ENCODE data around the gene PTTG1. TPM values are rescaled to one million over a fixed set of nuclear protein-coding genes. Genes with fewer than 3 reads are reported as not detected.

PTTG1 gene
- total RNA-seq, 1 experiment from 2014 or later: 239 TPM

DNA sequence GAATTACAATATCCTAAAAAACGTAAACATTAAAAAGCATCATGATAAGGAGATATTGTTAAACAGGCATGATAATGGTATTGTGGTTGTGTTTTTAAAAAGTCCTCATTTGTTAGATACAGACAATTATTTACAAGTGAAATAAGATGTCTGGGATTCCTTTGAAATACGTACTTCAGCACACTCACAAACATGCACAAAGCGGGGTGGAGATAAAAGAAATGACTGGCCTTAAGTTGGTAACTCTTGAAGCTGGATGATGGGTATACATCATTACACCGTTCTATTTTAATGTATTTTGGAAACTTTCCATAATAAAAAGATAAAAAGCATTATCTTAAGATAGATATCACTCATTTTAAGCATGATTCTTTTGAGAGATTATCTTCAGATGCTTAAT, 22.8 kb upstream of the PTTG1 start (continued):
- TF ChIP-seq, protein P1, sequence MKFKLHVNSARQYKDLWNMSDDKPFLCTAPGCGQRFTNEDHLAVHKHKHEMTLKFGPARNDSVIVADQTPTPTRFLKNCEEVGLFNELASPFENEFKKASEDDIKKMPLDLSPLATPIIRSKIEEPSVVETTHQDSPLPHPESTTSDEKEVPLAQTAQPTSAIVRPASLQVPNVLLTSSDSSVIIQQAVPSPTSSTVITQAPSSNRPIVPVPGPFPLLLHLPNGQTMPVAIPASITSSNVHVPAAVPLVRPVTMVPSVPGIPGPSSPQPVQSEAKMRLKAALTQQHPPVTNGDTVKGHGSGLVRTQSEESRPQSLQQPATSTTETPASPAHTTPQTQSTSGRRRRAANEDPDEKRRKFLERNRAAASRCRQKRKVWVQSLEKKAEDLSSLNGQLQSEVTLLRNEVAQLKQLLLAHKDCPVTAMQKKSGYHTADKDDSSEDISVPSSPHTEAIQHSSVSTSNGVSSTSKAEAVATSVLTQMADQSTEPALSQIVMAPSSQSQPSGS (CRISPR knock-in tag; IDR thresholded peaks at IDR 0.05; ENCODE audit: borderline replicate concordance, low read depth): no peak
- TF ChIP-seq ZNF671 (CRISPR knock-in tag; IDR thresholded peaks at IDR 0.05) (no peak), ESRRA (CRISPR knock-in tag; IDR thresholded peaks at IDR 0.05; ENCODE audit: borderline replicate concordance) (no peak), CREM (CRISPR knock-in tag; IDR thresholded peaks at IDR 0.05) (no peak), ZNF423 (CRISPR knock-in tag; IDR thresholded peaks at IDR 0.05) (no peak), MYBL2 (CRISPR knock-in tag; IDR thresholded peaks at IDR 0.05) (no peak), ZNF416 (CRISPR knock-in tag; IDR thresholded peaks at IDR 0.05) (no peak)
- TF ChIP-seq, protein P2, sequence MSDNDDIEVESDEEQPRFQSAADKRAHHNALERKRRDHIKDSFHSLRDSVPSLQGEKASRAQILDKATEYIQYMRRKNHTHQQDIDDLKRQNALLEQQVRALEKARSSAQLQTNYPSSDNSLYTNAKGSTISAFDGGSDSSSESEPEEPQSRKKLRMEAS (CRISPR knock-in tag; IDR thresholded peaks at IDR 0.05): no peak

DNA sequence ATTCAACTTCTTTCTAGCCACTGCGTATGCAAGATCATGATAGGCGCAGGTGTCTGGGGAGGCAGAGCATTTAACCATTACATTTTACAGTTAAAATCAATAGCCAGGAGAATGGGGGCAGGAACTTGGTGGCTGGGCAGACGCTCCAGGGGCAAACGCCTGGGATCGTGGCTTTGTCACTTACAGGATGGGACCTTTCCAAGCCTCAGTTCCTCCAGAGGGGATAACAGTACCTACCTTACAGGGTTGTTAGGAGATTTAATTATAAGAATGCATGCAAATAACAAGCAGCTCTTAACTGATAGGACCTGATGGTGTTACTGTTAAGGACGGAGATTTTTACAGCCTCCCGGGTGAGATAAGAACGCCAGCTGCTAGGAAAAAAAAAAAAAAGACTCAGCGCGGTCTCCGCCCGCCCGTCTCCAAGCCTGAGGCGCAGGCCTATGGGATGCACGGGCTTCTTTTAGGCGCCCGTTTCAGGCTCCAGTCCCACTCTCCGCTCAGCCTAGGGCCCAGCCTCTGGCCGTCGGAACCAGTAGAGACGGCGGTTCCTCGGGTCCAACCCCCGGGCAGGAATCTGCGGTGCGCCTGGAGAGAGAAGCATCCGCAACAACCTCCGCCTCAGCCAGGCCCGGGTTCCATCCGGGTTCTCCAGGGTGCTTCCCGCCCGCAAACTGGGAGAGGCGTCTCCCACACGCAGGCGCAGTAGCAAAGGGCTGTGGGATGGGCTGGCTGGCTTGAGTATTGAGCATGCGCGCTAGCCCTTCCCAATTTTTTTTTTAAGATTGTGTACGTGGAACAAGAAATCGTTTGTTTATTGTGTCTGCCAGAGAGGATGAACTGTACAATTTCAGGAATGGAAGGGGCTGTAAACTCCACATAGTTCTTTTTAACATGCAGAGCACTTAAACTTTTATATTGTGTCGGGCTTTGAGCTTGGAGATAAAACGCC, 22.0 kb upstream of the PTTG1 start, which contains the start of gene FAM200C:
Gene FAM200C, minus strand, starts transcription at position 653 of the 952 bp plus-strand sequence. CDS start 4,564 bp downstream, outside the sequence.
- H3K4me3 Mint-ChIP-seq: peak within 1 kb of the TSS; percentile 88
- H3K27ac Mint-ChIP-seq: peak within 1 kb of the TSS; percentile 59
- no peaks in the 10 kb centered on the region; the same call in 1 of the 2 replicates for H3K27me3 Mint-ChIP-seq (ENCODE audit: low read depth)
- CTCF ChIA-PET: interaction anchor here (0.5 to 3.0 kb wide), 6 partner anchors 9 to 378 kb away, joined by 3 to 12 read pairs (median 4); partner anchors contain the start of gene SLU7
- H3K4me1 Mint-ChIP-seq: peaks cover 13% of the 10 kb centered on the region
- H3K36me3 Mint-ChIP-seq: peaks cover 18% of the 10 kb centered on the region
- H3K9me3 Mint-ChIP-seq: no peaks in the 10 kb centered on the region
- POLR2A ChIA-PET: interaction anchor here (0.6 to 1.6 kb wide), 6 partner anchors 19 to 875 kb away, joined by 3 to 4 read pairs (median 3); partner anchors contain the start of gene PTTG1
- DNase-seq (ENCODE audit: low spot score) (peak; percentile 90), ATAC-seq (peak; percentile 96)
- TF ChIP-seq, protein P3, sequence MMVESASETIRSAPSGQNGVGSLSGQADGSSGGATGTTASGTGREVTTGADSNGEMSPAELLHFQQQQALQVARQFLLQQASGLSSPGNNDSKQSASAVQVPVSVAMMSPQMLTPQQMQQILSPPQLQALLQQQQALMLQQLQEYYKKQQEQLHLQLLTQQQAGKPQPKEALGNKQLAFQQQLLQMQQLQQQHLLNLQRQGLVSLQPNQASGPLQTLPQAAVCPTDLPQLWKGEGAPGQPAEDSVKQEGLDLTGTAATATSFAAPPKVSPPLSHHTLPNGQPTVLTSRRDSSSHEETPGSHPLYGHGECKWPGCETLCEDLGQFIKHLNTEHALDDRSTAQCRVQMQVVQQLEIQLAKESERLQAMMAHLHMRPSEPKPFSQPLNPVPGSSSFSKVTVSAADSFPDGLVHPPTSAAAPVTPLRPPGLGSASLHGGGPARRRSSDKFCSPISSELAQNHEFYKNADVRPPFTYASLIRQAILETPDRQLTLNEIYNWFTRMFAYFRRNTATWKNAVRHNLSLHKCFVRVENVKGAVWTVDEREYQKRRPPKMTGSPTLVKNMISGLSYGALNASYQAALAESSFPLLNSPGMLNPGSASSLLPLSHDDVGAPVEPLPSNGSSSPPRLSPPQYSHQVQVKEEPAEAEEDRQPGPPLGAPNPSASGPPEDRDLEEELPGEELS (CRISPR knock-in tag; IDR thresholded peaks at IDR 0.05): peak; percentile 29; the same call in 1 of the 2 replicates
- TF ChIP-seq ELF4 (CRISPR knock-in tag; IDR thresholded peaks at IDR 0.05; ENCODE audit: low read depth): 0 out of 2 replicates have a peak, but pooled peaks have one; percentile 37
- TF ChIP-seq, protein P2 (CRISPR knock-in tag; IDR thresholded peaks at IDR 0.05): peak; percentile 48
- peak; percentile 78; the same call in 1 of the 2 replicates for TF ChIP-seq FOXP1 (CRISPR knock-in tag; IDR thresholded peaks at IDR 0.05; ENCODE audit: borderline replicate concordance)
- no peak for TF ChIP-seq NFYB (CRISPR knock-in tag; conservative IDR thresholded peaks at IDR 0.05; ENCODE audit: low read depth)
- TF ChIP-seq KAT7 (CRISPR knock-in tag; IDR thresholded peaks at IDR 0.05; ENCODE audit: borderline replicate concordance): 0 out of 2 replicates have a peak, but pooled peaks have one; percentile 38
- 0 out of 2 replicates have a peak, but pooled peaks have one; percentile 34 for TF ChIP-seq FOXK1 (CRISPR knock-in tag; IDR thresholded peaks at IDR 0.05)
- TF ChIP-seq, protein P4, sequence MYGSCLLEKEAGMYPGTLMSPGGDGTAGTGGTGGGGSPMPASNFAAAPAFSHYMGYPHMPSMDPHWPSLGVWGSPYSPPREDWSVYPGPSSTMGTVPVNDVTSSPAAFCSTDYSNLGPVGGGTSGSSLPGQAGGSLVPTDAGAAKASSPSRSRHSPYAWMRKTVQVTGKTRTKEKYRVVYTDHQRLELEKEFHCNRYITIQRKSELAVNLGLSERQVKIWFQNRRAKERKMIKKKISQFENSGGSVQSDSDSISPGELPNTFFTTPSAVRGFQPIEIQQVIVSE (CRISPR knock-in tag; IDR thresholded peaks at IDR 0.05; ENCODE audit: borderline replicate concordance): no peak
- TF ChIP-seq, protein P5, sequence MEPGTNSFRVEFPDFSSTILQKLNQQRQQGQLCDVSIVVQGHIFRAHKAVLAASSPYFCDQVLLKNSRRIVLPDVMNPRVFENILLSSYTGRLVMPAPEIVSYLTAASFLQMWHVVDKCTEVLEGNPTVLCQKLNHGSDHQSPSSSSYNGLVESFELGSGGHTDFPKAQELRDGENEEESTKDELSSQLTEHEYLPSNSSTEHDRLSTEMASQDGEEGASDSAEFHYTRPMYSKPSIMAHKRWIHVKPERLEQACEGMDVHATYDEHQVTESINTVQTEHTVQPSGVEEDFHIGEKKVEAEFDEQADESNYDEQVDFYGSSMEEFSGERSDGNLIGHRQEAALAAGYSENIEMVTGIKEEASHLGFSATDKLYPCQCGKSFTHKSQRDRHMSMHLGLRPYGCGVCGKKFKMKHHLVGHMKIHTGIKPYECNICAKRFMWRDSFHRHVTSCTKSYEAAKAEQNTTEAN (CRISPR knock-in tag; IDR thresholded peaks at IDR 0.05): peak; percentile 54; the same call in 1 of the 2 replicates
- peak; percentile 56 for TF ChIP-seq CREM (CRISPR knock-in tag; IDR thresholded peaks at IDR 0.05)
- TF ChIP-seq TEAD1 (CRISPR knock-in tag; IDR thresholded peaks at IDR 0.05): peak; percentile 42; the same call in 1 of the 2 replicates
- no peak for TF ChIP-seq HMGA2 (CRISPR knock-in tag; IDR thresholded peaks at IDR 0.05)
- 0 out of 2 replicates have a peak, but pooled peaks have one; percentile 54 for TF ChIP-seq NFE2L1 (CRISPR knock-in tag; IDR thresholded peaks at IDR 0.05)
- TF ChIP-seq GABPB1 (CRISPR knock-in tag; IDR thresholded peaks at IDR 0.05): peak; percentile 30; the same call in 1 of the 2 replicates
- no peak; the same call in 1 of the 2 replicates for TF ChIP-seq MYBL2 (CRISPR knock-in tag; IDR thresholded peaks at IDR 0.05)
- TF ChIP-seq, protein P6, sequence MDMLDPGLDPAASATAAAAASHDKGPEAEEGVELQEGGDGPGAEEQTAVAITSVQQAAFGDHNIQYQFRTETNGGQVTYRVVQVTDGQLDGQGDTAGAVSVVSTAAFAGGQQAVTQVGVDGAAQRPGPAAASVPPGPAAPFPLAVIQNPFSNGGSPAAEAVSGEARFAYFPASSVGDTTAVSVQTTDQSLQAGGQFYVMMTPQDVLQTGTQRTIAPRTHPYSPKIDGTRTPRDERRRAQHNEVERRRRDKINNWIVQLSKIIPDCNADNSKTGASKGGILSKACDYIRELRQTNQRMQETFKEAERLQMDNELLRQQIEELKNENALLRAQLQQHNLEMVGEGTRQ (CRISPR knock-in tag; IDR thresholded peaks at IDR 0.05): no peak
- TF ChIP-seq ZNF232 (CRISPR knock-in tag; IDR thresholded peaks at IDR 0.05): peak; percentile 29; the same call in 1 of the 2 replicates
- no peak for TF ChIP-seq SOX15 (CRISPR knock-in tag; IDR thresholded peaks at IDR 0.05)
- no peak for TF ChIP-seq TCF7 (CRISPR knock-in tag; IDR thresholded peaks at IDR 0.05; ENCODE audit: low read depth)
- TF ChIP-seq, protein P7, sequence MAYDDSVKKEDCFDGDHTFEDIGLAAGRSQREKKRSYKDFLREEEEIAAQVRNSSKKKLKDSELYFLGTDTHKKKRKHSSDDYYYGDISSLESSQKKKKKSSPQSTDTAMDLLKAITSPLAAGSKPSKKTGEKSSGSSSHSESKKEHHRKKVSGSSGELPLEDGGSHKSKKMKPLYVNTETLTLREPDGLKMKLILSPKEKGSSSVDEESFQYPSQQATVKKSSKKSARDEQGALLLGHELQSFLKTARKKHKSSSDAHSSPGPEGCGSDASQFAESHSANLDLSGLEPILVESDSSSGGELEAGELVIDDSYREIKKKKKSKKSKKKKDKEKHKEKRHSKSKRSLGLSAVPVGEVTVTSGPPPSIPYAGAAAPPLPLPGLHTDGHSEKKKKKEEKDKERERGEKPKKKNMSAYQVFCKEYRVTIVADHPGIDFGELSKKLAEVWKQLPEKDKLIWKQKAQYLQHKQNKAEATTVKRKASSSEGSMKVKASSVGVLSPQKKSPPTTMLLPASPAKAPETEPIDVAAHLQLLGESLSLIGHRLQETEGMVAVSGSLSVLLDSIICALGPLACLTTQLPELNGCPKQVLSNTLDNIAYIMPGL (CRISPR knock-in tag; IDR thresholded peaks at IDR 0.05): peak; percentile 66; the same call in 1 of the 2 replicates

Measured in WTC11 (cell line).